GM12891 (cell line): Measurements from ENCODE around the gene NFX1.
"Not testable (repeated sequence)": the region's sequence is repeated elsewhere in the genome, so short reads cannot be mapped to it uniquely, and the experiment has no call there.

Experiments
- PAX5 ChIP-seq: IDR thresholded peaks from 2 replicates; pipeline ENCODE4 v1.6.1; 2011; ENCODE audit warnings: low read length, moderate library complexity, mild to moderate bottlenecking; ENCODE audit not compliant: insufficient read depth, severe bottlenecking
- POLR2A ChIP-seq: IDR thresholded peaks from 2 replicates; pipeline ENCODE4 v1.6.1; 2011; ENCODE audit warnings: low read depth, low read length, control low read depth
- POLR2AphosphoS5 ChIP-seq: IDR thresholded peaks from 2 replicates; pipeline ENCODE4 v1.6.1; 2011; ENCODE audit warnings: low read depth, low read length, control low read depth
- SPI1 ChIP-seq: IDR thresholded peaks from 2 replicates; pipeline ENCODE4 v1.6.1; 2011; ENCODE audit warnings: low read depth, low read length, control low read depth

GRCh38 chr9:33386998-33387397 lies 96.7 kb downstream of the NFX1 start:
- TF ChIP-seq POLR2A, POLR2AphosphoS5, PAX5, SPI1: not testable (repeated sequence)
